Stimulated activated CD8-positive, alpha-beta memory T cell treated with anti-CD3 and anti-CD28 coated beads, Interleukin-7, amount 100 ng/mL, for 48 hours (primary cell): ENCODE data around the gene A2ML1.
"Not testable (repeated sequence)": the region's sequence is repeated elsewhere in the genome, so short reads cannot be mapped to it uniquely, and the experiment has no call there.

Source experiments
- DNase-seq, 2 donors: peaks; one replicate each; pipeline ENCODE4 v3.0.0-alpha.2; 2020; ENCODE audit warnings: low read depth in 1 of 2; ENCODE audit errors: extremely low read depth in 1 of 2

A2ML1 gene

GRCh38 chr12:8816448-8817050 lies 5.9 kb upstream of the A2ML1 start:
- no peak for DNase-seq

DNA sequence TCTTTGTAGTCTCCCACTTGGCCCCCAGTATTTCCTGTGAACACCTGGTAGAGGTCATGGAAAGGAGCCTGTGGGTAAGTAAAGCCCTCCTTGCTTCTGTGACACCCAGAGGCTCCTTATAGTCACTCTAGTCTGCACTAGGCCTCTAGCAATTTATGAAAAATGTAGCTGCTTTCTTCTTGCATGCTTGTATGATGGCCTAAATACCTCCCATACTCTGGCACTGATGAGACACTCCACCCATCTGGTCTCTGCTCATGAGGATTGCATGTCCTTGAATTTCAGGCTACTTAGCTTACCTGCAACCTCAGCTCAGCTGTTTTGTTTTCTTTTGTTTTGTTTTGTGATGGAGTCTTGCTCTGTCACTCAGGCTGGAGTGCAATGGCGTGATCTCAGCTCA lies 4.6 kb upstream of the A2ML1 start:
- no peak for DNase-seq

DNA sequence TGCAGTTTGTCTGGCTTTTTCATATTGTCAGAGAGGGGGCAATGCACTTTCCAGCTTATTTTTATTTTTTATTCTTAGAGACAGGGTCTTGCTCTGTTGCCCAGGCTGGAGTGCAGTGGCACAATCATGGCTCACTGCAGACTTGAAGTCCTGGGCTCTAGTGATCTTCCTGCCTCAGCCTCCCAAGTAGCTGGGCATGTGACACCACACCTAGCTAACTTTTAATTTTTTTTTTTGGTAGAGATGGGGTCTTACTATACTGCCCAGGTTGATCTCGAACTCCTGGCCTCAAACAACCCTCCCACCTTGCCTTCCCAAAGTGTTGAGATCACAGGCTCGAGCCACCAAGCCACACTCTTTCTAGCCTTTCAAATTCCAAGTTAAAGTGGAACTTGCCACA lies 3.9 kb upstream of the A2ML1 start:
- DNase-seq = no peak

DNA sequence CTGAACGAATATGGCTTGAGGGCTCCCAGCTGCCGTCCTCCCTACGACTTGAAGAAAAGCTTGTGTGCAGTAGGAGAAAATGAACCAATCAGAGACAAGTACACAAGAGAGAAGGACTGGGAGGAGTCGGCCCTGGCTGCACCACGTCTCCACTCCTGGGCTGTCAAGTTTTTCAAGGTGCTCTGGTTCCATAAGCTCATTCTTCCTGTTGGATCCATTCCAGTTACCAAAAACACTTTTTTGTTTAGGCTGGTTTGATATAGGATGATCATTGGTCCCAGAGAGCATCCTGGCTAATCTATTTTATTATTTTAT lies 2.8 kb upstream of the A2ML1 start:
- no peak for DNase-seq

DNA sequence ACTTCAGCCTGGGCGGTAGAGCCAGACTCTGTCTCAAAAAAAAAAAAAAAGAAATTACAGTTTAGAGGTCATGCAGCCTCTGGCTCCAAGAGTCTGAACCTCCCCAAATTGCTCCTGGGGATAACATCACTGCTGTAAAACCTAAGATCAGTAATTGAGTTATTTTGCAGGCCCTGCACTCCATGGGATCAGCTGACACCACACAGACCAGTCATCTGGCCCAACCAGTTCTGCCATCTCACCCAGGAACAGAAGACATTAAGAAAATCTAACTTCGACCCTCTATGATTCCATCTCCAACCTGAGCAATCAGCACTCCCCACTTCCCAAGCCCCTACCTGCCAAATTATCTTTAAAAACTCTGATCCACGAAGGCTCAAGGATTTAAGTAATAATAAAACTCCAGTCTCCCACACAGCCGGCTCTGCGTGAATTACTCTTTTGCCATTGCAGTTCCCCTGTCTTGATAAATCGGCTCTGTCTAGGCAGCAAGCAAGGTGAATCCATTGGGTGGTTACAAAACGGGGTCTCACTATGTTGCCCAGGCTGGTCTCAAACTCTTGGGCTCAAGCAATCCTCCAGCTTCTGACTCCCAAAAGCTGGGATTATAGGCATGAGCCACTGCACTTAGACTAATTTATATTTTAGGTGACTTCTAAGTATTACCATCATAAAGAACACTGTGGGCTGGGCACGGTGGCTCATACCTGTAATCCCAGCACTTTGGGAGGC lies 1.6 kb upstream of the A2ML1 start:
- DNase-seq = not testable (repeated sequence)

DNA sequence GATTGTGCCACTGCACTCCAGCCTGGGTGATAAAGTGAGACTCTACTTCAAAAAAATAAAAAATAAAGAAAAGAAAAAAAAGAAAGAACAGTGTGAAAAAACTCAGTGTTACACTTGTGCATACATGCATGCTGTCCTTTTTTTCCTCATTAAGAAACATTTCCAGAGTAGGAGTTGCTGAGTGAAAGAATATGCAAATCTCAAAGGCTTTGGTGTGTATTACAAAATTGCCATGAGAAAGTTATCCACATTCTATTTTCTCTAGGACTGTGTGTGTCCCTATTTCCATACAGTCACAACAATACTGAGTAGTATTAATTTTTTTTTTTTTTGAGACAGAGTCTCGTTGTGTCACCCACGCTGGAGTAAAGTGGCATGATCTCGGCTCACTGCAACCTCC lies 830 bp upstream of the A2ML1 start:
- no peak for DNase-seq

DNA sequence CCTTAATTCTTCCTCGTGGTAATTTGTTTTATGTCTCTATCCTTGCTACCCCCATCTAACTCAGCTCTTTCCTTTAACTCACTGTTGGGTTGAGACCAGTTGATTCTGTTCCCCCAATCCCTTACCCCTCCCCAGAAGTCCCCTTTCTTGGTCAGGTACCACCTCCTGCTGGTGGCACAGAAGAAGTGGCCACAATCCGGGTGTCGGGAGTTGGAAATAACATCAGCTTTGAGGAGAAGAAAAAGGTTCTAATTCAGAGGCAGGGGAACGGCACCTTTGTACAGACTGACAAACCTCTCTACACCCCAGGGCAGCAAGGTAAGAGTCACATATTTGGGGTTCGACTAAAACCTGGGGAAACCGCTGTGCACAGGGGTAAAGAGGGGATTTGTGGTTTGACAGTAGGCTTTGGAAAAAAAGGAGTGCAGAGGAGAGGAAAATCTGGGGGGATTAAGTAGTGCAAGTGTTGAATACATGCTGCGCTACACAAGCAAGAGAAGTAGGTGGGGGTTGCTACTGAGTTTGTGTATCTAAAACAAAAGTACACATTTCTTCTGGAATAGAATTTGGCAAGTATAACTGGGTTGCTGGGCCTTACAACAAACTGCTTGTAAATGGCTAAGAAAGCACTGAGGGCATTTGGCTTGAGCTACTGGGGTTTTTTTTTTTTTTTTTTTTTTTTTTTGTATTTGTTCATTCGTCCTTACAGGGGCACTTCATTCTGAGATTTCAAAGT lies 1.3 kb downstream of the A2ML1 start:
- DNase-seq = no peak

DNA sequence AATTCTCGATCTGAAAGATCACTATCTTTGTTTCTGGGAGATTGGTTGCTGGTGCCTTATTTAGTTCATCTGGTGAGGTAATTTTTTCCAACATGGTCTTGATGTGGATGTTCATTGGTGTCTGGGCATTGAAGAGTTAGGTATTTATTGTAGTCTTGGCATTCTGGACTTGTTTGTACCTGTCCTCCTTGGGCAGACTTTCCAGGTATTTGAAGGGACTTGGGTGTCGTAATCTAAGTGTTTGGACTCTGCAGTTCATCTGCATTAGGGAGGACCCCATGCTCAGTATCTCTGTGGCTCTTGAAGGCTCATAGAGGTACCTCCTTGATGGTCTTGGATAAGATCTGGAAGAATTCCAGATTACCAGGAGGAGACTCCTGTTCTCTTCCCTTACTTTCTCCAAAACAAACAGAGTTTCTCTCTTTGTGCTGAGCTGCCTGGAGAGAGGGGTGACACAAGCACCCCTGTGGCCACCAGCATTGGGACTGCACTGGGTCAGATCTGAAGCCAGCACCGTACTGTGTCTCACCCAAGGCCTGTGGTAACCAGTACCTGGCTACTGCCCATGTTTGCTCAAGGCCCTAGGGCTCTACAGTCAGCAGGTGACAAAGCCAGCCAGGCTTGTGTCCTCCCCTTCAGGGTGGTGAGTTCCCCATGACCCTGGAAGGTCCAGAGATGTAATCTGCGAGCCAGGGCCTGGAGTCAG lies 5.3 kb downstream of the A2ML1 start:
- DNase-seq = no peak

DNA sequence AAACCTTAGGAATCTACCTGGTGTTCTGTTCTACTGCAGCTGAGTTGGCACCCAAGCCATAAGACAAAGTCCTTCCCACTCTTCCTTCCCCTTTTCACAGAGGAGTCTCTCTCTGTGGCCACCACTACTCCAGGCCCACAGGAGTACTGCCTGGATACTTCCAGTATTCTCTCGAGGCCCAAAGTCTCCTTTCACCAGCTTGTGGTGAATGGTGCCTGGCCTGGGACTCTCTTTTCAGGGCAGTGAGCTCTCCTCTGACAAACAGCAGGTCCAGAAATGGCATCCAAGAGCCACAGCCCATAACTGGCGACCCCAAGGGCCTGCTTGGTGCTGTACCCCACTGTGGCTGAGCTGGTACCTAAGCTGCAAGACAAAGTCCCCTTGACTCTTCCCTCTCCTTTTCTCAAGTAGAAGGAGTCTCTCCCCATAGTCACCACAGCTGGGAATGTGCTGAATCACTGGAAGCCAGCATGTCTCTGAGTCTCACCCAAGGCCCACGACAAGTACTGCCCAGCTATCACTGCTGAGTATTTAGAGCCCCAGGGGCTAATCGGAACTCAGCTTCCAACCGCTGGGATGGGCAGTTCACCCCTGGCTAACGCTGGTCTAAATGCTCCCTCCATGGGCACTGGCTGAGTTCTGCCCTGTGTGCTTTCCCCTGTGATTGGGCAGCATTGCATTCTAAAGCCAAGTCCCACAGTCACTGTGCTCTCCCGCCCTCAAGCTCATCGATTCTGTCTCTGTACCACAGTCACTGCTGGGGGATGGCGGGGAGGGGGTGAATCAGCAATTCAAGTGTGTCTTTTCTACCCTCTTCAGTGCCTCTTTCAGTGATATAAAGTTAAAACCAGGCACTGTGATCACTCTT lies 6.1 kb downstream of the A2ML1 start:
- no peak for DNase-seq

DNA sequence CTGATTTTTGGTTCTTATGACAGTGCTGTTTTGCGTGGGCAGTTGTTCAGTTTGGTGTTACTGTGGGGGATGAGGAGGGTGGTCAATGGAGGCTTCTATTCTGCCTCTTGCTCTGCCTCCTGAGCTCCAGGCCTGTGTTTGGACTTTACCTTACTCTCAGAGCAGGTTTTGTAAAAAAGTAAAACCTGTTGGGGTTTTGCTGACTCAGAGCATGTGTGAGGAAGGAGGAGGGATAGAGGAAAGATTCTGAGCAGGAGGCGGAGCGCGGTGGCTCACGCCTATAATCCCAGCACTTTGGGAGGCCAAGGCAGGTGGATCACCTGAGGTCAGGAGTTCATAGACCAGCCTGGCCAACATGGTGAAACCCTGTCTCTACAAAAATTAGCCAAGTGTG lies 6.7 kb downstream of the A2ML1 start:
- no peak for DNase-seq

- no peak for DNase-seq
Observed at GRCh38 chr12:8829621-8830020, 7.2 kb downstream of the A2ML1 start.

GRCh38 chr12:8831116-8831515 lies 8.7 kb downstream of the A2ML1 start:
- DNase-seq = no peak

DNA sequence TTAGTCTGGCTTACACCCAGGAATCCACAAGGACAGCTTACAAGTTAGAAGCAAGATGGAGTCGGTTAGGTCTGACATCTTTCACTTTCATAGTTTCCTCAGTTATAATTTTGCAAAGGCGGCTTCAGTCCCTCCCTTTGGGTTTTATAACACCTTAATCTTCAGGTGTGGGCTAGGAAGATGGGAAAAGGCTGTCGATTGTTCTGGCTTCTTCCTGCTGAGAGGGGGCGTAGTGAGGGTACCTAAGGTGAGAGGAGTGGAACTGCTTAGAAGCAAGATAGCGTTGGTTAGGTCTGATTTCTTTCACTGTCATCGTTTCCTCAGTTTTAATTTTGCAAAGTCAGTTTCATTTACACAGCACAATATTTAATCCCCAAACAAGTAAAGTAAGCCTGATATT lies 10.1 kb downstream of the A2ML1 start:
- DNase-seq = no peak

DNA sequence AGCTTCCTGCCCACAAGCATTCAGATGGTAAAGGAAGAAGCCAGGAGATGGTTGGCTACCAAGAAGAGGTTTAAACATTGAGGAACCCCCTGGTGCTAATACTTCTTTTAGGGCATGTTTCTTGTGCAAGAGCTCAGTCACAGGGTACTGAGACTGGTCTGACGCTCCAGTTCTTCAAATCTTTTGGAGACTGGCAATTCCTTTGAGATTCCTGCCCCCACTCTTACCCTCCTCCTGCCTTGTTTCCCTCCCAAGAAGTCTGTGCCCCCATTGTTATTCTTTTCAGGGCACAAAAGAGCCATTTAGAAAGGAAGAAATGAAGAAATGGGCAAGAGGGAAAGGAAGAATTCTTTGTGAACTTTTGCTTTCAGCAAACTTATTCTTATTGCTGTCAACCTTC lies 11.8 kb downstream of the A2ML1 start:
- DNase-seq = no peak

DNA sequence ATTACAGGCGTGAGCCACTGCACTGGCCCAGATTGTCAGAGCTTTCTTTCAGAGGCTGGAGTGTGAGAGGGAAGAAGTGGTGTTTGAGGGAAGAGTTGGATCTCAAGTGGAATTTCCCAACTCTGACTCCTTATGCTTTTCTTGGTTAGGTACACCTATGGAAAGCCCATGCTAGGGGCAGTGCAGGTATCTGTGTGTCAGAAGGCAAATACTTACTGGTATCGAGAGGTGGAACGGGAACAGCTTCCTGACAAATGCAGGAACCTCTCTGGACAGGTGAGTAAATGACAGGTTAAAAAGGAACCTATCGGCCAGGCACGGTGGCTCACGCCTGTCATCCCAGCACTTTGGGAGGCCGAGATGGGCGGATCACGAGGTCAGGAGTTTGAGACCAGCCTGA lies 14.9 kb downstream of the A2ML1 start:
- no peak for DNase-seq

DNA sequence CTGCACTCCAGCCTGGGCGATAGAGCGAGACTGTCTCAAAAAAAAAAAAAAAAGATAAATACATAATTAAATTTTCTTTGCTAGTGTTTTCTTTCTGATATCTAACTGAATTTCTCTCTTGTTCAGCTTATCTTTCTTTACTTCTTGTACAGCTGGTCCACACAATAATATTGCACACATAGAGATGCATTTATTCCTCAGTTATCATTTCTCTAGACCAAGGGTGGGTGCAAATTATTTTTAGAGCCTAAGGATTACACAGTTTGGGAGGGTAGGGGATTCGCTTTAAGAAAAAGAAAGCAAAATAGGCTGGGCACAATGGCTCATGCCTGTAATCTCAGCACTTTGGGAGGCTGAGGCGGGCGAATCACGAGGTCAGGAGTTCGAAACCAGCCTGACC lies 17.9 kb downstream of the A2ML1 start:
- no peak for DNase-seq

GRCh38 chr12:8840938-8841633 lies 18.7 kb downstream of the A2ML1 start:
- DNase-seq = no peak

DNA sequence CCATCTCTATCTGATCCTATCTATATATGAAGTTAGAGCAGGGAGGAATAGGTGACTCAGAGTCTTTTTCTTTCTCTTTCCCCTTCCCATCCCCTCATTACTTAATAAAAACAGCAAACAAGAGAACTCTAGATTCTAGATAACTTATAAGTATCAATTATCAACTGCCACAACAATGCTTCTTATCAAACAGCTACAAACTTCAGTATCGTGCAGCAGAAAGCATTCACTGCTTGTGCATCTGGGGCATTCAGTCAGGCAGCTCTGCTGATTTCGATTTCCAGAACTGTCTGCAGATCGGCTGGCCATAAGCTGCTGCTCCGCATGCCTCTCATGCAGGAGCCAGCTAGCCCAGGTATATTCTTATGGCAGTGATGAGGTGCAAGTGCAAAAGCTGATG lies 19.4 kb downstream of the A2ML1 start:
- DNase-seq = no peak

- DNase-seq = no peak
Observed at GRCh38 chr12:8844665-8845064, 22.2 kb downstream of the A2ML1 start.

- DNase-seq = no peak
Observed at GRCh38 chr12:8846305-8846704, 23.9 kb downstream of the A2ML1 start.
